HG03442 (cell line): ENCODE results near the gene TWNK.

ENCODE experiments used
- ATAC-seq: cut with Tn5 transposase; IDR thresholded peaks from one replicate; pipeline ENCODE4 v1.9.1; 2021; ENCODE audit warnings: mild to moderate bottlenecking, moderate library complexity; ENCODE audit not compliant: unreplicated experiment

The TWNK gene

GRCh38 chr10:100996678-100997359, 9.5 kb downstream of the TWNK start:
- ATAC-seq = no peak

DNA sequence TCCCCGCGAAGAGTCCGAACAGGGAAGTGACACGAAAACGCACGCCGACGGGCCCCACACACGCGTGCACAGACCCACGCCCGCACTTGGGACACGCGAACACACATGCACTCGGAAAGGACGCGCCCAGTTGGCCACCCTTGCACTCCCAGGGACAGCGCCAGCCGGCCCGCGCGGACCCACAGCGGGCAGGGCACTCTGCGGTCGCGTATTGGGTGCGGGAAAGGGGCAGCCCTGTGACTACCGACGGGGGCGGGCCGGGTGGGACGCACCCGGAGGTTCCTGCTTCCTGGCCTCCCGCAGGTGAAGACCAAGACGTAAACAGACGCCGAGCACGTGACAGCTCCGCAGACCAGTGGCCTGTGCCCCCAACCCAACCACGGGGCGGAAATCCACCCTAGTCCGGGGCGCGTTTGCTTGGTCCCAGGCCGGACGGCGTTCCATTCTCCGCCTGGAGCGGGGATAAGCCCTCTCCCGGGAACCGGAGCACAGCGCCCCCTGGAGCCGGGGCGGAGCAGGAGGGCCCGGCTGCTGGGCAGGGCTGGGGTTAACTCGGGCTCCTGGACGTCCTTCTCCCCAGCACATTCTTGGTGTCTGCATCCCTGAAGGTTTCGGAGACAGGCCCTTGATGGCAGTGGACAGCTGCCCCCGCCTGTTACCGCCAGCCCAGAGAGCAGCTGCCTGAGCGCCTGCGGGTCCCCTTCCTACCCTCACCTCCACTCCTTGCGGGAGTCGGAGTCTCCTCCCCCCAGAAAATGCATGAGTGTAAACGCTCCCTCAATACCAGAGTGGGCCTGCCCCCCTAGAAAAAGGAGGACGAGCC, 10.2 kb downstream of the TWNK start:
- ATAC-seq = no peak

DNA sequence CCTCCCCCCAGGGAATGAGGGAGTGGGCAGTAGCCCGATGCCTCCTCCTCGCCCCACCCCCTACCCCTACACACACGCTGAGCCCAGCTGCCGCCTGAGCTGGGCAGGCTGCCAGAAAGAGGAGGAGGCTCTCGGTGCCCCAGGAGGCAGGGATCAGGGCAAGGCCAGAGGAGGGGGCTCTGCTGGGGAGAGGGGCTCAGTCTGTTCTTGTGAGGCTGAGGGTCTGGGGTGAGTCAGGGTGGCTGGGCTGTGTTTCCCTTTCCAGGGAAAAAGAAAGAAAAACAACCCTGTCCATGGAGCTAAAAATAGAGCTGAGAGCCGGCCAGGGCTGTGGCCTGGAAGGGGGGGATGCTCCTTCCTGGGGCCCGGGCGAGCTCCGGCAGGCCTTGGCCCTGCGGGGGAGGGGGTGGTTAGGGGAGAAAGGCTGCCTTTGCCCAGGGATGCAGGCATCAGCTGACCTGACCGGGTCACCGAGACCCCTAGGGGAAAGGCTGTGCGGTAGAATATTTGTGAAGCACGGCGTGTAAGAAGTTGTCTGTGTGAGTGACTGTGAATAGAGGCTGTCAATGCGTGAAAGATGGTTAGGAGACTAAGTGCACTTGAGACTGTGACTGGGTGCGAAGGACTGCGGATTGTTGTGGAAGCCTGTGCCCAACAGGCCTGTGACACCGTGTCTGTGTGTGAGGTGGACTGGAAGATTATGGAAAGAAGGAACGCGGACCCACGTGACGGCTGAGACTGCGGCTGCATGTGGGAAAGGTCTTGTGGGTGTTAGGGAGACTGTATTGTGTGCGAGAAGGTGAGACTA, 11.0 kb downstream of the TWNK start:
- no peak for ATAC-seq

DNA sequence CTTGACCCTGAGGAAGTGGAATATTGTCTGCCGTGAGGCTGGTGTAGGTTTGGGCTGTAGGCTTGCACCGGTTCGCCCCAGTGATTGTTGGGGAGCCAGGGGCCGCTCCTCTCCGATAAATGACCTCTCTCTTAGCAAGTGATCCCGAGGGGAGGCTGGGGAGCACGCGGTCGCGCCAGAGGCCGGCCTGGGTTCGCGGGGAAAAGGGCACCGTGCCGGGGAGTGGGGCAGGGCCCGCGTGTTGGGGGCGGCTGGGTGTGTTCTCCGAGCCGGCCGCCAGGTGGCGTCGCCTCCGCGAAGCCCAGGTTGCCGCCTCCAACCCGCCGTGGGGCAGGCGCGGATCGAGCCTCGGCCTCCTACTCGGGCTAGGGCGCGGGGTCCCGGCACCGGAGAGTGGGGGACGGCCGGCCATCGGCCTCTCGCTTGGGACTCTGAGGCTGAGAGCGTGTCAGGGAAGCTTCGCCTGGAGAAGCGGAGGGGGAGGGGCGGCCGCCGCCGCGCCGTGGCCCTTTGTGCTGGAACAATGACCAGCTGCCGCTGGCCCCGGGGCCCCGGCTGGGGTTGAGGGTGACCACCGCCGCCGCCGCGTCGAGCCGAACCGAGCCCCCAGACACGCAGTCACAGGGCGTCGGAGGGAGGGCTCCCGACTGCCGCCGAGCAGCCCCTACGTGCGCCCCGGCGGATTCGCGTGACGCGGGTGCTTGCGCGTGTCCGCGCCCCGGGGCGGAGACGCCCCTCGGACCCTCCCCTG, 11.8 kb downstream of the TWNK start:
- peak; percentile 44 for ATAC-seq

DNA sequence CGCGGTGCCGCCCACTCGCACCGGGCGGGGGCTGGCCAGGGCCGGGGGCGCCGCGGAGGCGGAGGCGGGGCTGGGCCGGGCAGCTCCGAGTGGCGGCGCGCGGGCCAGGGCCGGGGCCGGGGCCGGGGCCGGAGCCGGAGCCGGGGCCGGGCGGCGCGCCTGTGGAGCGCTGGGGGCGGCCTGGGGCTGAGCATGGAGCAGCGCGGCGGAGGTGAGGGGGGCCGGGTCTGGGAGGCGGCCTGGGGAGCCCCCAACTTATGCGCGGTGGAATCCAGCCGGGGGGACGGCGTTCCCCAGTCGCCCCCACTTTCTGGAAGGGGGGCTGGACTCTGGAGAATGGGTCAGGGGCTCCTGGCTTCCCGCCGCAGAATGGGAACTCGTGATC, 12.4 kb downstream of the TWNK start, which contains the start of gene LZTS2:
Gene LZTS2, plus strand, starts transcription at position 67 of the 385 bp plus-strand sequence. CDS start 2,731 bp downstream, outside the sequence.
- ATAC-seq = no peak

DNA sequence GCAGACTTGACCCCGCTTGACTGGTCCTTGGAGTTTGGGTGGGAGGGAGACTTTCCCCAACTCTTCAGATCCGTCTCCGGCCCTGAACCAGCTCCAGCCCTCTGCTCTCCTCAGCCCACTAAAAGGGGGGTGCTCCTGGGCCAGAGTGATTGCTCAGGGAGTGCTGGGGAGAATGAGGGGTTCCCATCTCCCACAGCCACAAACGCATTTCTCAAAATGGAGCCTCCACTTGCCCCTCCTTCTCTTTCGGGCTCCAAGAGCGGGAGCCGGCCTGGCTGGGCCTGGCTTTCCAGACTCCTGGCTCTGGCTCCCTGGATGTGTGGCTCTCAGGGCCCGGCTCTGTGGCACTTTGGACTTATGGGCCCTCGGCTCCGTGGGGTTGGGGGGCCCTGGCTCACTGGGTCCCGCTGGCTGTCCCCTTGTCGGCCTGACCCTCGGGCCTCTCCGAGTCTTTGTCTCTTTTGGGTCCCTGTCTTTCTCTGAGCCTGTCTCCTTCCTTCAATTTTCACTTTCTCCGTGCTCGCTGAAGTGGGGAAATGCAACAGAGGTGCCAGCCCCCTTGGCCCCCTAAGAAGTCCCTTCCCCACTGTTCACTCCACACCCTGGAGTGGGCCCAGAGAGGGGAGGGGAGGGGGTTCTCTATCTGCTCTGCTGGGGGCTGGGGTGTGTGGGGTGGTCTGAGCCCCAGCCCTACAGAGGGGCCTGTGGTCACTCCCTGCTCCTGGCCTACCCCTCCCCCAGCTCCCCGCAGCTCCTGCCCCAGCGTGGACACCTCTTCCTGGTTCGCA, 13.0 kb downstream of the TWNK start:
- no peak for ATAC-seq

DNA sequence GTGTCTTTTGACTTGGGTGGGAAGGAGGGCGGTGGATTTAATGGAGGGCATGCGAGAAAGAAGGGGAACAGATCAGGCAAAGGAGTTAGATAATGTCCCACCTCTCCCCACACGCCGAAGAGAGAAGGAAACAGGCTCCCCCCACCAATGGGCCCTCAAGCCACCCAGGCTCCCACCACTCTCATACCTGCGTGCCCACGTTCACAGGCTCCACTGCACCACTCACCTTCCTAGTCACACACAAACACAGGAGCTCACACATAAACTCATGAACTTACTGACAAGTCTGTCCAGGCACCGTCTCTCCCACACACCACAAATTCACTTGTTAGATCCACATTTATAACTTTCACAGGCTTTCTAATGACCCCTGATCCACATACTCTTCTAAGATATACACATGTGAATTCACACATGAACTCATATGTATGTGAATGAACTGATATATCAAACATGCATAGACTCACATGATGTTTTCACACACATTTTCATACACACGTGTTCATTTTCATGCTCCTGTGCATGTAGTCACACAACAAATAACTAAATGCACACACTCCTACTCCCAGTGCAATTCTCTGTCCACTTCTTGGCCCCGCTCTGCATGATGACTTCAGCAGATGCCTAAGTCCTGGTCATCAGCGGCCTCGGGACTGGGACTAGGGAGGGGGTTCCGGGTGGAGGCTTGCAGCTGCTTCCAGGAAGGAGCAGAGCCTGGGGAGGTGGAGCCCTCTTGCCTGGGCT, 13.7 kb downstream of the TWNK start:
- no peak for ATAC-seq

- no peak for ATAC-seq
Observed at GRCh38 chr10:101001659-101002035, 14.3 kb downstream of the TWNK start.

GRCh38 chr10:101002456-101002855, 15.1 kb downstream of the TWNK start:
- no peak for ATAC-seq

GRCh38 chr10:101003639-101004206, 16.4 kb downstream of the TWNK start:
- ATAC-seq = no peak

DNA sequence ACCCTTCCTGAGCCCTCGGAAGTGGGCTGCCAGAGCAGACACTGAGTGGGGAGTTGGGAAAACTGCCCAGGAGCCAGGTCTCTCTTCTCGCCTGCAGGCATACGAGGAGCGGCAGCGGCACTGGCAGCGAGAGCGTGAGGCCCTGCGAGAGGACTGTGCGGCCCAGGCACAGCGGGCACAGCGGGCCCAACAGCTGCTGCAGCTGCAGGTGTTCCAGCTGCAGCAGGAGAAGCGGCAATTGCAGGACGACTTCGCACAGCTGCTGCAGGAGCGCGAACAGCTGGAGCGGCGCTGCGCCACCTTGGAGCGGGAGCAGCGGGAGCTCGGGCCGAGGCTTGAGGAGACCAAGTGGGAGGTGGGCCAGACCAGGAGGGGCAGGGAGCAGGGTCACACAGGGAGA, 18.0 kb downstream of the TWNK start:
- ATAC-seq = no peak

- ATAC-seq = no peak
Observed at GRCh38 chr10:101005869-101006567, 18.7 kb downstream of the TWNK start.

GRCh38 chr10:101006593-101007098, 19.3 kb downstream of the TWNK start:
- no peak for ATAC-seq

DNA sequence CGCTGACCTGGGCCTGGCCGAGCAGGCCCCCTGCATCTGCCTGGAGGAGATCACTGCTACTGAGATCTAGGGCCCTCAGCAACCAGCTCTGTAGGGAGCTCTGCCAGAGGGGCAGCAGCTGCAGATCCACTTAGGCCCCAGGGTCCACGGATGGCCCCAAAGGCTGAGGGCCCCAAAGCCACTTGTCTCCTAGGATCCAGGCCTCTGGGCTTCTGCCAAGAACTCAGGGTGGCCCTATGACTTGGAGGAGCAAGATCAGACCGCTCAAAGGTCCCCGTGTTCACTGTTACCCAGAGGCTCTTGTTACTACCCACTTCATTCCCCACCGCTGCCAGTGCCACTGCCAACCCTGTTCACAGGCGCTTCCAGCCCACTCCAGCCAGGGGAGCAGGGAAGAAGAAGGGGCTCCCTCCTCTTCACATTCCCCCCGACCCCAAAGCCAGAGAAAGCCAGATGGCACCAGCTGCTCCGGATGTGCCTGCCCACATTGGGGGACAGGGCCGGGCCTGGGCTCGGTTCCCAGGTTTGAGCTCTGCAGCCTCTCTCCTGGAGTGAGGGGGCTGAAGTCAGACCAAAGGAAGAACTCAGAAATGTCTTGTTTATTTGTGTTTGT, 19.9 kb downstream of the TWNK start:
- no peak for ATAC-seq

DNA sequence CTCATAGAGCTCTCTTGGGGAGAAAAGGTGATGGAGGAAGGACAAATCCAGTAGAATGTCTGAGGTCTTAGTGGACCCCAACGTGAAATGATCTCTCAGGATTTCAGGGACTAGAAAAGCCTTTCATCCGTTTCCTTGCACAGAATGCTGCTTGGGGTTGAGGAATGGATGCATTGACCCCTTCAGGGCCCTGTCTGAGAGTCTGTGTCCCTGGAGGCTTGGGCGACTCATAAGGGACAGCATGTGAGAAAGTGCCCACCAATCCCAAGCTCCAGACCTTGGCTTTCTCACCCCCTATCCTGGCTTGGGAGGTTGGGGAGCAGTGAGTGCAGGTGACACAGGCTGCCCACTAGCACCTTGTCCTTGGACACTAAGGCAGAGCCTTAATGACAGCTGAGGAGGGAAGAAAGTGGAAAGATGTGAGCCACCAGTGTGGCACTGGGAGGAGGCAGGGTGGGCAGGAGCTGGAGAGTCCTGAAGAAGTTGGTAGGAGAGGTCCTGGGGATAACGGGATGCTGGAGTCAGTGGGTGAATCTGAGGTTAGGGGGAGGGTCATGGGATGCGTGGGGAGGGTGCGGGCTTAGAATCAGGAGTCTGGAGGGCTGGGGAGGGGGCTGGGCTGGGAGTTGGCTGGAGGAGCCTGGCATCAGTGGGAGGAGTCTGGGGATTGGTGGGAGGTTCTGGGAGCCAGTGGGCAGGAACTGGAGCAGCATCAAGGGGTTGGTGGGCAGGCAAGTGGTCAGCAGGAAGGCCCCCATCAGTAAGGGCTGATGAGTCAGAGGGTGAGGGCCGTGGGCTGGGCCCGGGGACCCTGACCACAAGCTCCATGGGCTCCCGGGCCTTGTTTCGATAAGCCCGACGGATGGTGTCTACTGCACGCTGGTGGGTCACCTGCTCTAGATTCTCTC, 20.8 kb downstream of the TWNK start:
- no peak for ATAC-seq

DNA sequence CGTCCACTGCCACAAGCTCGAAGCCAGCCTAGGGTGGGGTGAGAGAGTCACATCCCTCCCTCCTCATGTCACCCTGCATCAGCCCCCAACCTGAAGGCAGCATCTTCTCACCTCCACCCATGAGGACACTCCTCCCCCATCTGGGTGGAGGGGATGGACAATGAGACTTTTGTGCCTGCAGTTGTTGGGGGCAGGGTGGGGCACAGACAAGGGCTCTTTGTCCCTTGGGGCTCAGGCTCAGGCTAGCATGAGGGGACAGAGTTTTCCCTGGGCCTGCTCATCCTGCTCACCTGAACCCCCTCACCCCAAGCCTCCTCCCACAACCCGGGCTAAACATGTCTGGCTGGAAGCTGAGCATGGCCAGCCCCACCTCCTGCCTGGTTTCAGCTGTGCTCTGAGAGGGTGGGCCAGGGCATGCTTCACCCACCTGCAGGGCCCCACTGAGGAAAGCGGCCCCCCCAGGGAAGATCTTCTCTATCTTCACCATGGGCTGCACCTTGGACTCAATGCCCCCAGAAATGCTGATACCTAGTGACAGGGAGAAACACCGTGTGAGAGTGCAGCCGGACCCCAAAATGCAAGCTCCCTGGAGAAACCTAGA, 21.6 kb downstream of the TWNK start:
- ATAC-seq = no peak
